Measurements from ENCODE around the gene NALCN. TPM values are rescaled to one million over a fixed set of nuclear protein-coding genes. Genes with fewer than 3 reads are reported as not detected.

NALCN gene
- total RNA-seq, 1 donor from 2014 or later = 18.5 TPM

- no peak for TF ChIP-seq CTCF (IDR thresholded peaks at IDR 0.05)
- H3K27ac ChIP-seq = no peak overlapping the region
- no peaks in the 10 kb centered on the region for H3K4me1 ChIP-seq
- no peaks in the 10 kb centered on the region for H3K9me3 ChIP-seq
- H3K27me3 ChIP-seq = no peaks in the 10 kb centered on the region
- H3K4me3 ChIP-seq = no peak overlapping the region
- DNase-seq (ENCODE audit: low spot score in 2 of 2) = no peak
- intact Hi-C loops (cut with DNase I) = no loop called here
- H3K36me3 ChIP-seq = no peaks in the 10 kb centered on the region
Measured at GRCh38 chr13:101424381-101425155, 8.3 kb upstream of the NALCN start.

DNA sequence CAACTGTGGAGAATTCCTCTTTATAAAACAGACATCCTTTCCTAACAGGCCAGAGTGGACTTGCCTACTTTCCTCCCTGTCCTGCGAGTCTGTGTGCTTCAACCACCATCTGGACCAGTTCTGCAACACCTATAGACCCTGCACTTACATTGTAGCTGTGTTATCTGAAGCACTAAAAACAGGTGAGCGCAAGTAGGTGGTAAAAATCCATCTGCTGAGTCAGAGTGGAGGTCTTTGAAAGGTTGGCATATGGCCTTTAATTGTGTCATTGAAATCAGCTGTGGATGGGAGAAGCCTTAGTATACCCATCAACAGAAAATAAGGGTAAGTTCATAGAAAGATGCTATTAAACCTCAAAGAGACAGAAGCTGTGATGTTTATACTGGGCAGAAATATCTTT, 7.6 kb upstream of the NALCN start:
- H3K36me3 ChIP-seq = no peaks in the 10 kb centered on the region
- H3K27ac ChIP-seq = no peak overlapping the region
- no peak for DNase-seq (ENCODE audit: low spot score in 2 of 2)
- TF ChIP-seq CTCF (IDR thresholded peaks at IDR 0.05) = no peak
- H3K27me3 ChIP-seq = no peaks in the 10 kb centered on the region
- intact Hi-C loops (cut with DNase I) = no loop called here
- H3K9me3 ChIP-seq = no peaks in the 10 kb centered on the region
- no peak overlapping the region for H3K4me3 ChIP-seq
- no peaks in the 10 kb centered on the region for H3K4me1 ChIP-seq

DNA sequence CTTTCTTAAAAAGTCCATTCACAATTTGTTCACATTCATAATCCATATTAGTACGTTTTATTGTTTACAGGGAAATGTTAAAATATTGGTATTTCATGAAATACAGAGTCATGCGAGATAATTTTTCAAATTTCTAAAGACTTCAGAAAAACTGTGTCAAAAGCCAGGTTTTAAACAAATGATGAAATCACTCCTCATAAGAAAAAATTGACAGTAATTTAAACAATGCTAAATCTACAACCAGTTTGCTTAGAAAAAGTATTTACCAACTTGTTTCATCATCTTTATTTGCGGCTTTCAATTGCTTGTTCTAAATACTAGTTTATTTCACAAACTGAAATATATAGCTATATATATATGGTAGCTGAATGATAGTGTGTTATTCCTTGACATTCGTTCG, 1.2 kb upstream of the NALCN start:
- no peak for TF ChIP-seq CTCF (IDR thresholded peaks at IDR 0.05)

GRCh38 chr13:101417043-101417406, 717 bp upstream of the NALCN start:
- Histone ChIP-seq H3K36me3 (no peaks in the 10 kb centered on the region), H3K27ac (peak overlapping the region; percentile 74 to 80), H3K4me3 (peak overlapping the region; percentile 71 to 98), H3K4me1 (peaks cover 0 to 3% of the 10 kb centered on the region in 2 donors), H3K27me3 (no peaks in the 10 kb centered on the region), H3K9me3 (no peaks in the 10 kb centered on the region)
- intact Hi-C loops (cut with DNase I) = loop anchor here (2.0 kb wide), 1 partner anchor 36 kb away; the partner anchor contains the start of gene ITGBL1
- DNase-seq (ENCODE audit: low spot score in 2 of 2) = no peak
- TF ChIP-seq CTCF (IDR thresholded peaks at IDR 0.05) = no peak

More for the DNA sequence above, 1.2 kb upstream of the NALCN start:
- no peak overlapping the region for H3K4me3 ChIP-seq
- H3K36me3 ChIP-seq = no peaks in the 10 kb centered on the region
- no peak for DNase-seq (ENCODE audit: low spot score in 2 of 2)
- intact Hi-C loops (cut with DNase I) = loop anchor here (2.0 kb wide), 1 partner anchor 35 kb away; the partner anchor contains the start of gene ITGBL1
- no peak overlapping the region for H3K27ac ChIP-seq
- no peaks in the 10 kb centered on the region for H3K9me3 ChIP-seq
- no peaks in the 10 kb centered on the region for H3K27me3 ChIP-seq
- H3K4me1 ChIP-seq = peaks cover 0 to 3% of the 10 kb centered on the region in 2 donors

GRCh38 chr13:101415358-101416174, 742 bp downstream of the NALCN start:
- H3K27me3 ChIP-seq = no peaks in the 10 kb centered on the region
- peak overlapping the region; percentile 71 to 98 for H3K4me3 ChIP-seq
- no peak for TF ChIP-seq CTCF (IDR thresholded peaks at IDR 0.05)
- peaks cover 0 to 3% of the 10 kb centered on the region in 2 donors for H3K4me1 ChIP-seq
- H3K27ac ChIP-seq = peak overlapping the region; percentile 74 to 80
- H3K9me3 ChIP-seq = no peaks in the 10 kb centered on the region
- no peak for DNase-seq (ENCODE audit: low spot score in 2 of 2)
- intact Hi-C loops (cut with DNase I) = loop anchor here (2.0 kb wide), 1 partner anchor 37 kb away; the partner anchor contains the start of gene ITGBL1
- no peaks in the 10 kb centered on the region for H3K36me3 ChIP-seq
